Measurements from ENCODE around the gene HBS1L. TPM values are rescaled to one million over a fixed set of nuclear protein-coding genes. Genes with fewer than 3 reads are reported as not detected.

The HBS1L gene
- polyA plus RNA-seq, 1 donor from 2014 or later, result 103 TPM

DNA sequence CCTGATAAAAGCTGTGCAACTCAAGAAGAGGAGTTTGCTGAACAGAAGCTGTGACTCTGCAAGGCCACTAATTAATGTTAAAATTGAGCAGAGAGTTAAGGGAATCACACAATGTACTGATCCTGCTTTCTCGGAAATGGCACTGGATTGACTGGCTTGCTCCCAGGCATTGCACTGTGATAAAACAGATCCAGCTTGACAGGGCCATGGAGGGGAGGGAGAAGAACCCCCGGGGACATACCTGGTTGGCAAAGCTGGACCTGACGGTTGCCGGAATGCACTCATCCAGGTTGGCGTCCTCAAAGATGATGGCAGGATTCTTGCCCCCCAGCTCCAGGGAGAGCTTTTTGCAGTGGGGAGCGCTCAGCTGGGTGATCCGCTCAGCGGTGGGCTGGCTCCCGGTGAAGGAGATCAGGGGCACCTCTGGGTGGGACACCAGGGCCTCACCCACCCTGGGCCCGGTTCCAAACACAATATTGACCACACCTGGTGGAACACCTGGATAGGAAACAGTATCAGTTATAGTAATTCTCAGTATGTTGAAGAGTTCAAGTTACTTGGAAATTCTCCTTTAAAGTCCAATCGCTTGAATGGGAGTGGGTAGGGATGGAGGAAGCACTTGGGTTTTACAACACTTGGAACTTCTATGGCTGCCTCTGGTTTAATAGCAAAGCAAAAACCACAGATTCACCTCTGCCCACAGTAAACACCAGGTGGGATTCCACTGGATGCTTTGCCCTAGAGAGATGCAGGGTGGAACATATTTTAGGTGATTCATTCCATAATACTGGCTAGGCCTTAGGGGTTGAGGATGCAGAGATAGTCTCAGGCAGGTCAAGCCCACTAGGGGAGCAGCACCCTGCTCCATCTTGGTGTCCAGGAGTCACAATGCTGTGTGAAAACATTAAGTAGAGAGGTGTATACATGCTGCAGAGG is 121.8 kb downstream of the HBS1L start:
- no peak overlapping the region for H3K4me3 ChIP-seq (ENCODE audit: low read length)
- no peaks in the 10 kb centered on the region for H3K79me2 ChIP-seq (replicated peaks; ENCODE audit: insufficient read depth, low read length)
- no peaks in the 10 kb centered on the region for H4K20me1 ChIP-seq (ENCODE audit: insufficient read depth)
- no peak overlapping the region for H3K9ac ChIP-seq (ENCODE audit: low read length)
- no peaks in the 10 kb centered on the region for H3K9me2 ChIP-seq (ENCODE audit: insufficient read depth, low read length)
- no peak overlapping the region for H3K27ac ChIP-seq (ENCODE audit: low read length)
- no peaks in the 10 kb centered on the region for H3K36me3 ChIP-seq (ENCODE audit: insufficient read depth, low read length)
- H3K9me3 ChIP-seq (ENCODE audit: low read length), result no peaks in the 10 kb centered on the region
- H2AFZ ChIP-seq (ENCODE audit: low read depth, low read length), result no peak overlapping the region
- H3K4me2 ChIP-seq (ENCODE audit: low read length), result no peak overlapping the region
- H3K27me3 ChIP-seq (ENCODE audit: insufficient read depth, low read depth, low read length), result no peaks in the 10 kb centered on the region
- no peaks in the 10 kb centered on the region for H3F3A ChIP-seq (ENCODE audit: insufficient read depth, low read length, poor library complexity, severe bottlenecking)
- no peak for TF ChIP-seq RAD21 (conservative IDR thresholded peaks at IDR 0.05)
- no peak for TF ChIP-seq POLR2AphosphoS5 (IDR thresholded peaks at IDR 0.05)
- TF ChIP-seq MXI1 (conservative IDR thresholded peaks at IDR 0.05; ENCODE audit: poor library complexity, severe bottlenecking), result no peak
- no peak for TF ChIP-seq TAF1 (IDR thresholded peaks at IDR 0.05; ENCODE audit: low read depth)
- no peak for TF ChIP-seq EZH2 (IDR thresholded peaks at IDR 0.05; ENCODE audit: borderline replicate concordance, insufficient read depth, low read length, poor library complexity, severe bottlenecking)
- TF ChIP-seq, protein P1, sequence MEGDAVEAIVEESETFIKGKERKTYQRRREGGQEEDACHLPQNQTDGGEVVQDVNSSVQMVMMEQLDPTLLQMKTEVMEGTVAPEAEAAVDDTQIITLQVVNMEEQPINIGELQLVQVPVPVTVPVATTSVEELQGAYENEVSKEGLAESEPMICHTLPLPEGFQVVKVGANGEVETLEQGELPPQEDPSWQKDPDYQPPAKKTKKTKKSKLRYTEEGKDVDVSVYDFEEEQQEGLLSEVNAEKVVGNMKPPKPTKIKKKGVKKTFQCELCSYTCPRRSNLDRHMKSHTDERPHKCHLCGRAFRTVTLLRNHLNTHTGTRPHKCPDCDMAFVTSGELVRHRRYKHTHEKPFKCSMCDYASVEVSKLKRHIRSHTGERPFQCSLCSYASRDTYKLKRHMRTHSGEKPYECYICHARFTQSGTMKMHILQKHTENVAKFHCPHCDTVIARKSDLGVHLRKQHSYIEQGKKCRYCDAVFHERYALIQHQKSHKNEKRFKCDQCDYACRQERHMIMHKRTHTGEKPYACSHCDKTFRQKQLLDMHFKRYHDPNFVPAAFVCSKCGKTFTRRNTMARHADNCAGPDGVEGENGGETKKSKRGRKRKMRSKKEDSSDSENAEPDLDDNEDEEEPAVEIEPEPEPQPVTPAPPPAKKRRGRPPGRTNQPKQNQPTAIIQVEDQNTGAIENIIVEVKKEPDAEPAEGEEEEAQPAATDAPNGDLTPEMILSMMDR (IDR thresholded peaks at IDR 0.05; ENCODE audit: poor library complexity, severe bottlenecking), result no peak
- TF ChIP-seq SMC3 (conservative IDR thresholded peaks at IDR 0.05; ENCODE audit: poor library complexity), result no peak
- TF ChIP-seq, protein P2, sequence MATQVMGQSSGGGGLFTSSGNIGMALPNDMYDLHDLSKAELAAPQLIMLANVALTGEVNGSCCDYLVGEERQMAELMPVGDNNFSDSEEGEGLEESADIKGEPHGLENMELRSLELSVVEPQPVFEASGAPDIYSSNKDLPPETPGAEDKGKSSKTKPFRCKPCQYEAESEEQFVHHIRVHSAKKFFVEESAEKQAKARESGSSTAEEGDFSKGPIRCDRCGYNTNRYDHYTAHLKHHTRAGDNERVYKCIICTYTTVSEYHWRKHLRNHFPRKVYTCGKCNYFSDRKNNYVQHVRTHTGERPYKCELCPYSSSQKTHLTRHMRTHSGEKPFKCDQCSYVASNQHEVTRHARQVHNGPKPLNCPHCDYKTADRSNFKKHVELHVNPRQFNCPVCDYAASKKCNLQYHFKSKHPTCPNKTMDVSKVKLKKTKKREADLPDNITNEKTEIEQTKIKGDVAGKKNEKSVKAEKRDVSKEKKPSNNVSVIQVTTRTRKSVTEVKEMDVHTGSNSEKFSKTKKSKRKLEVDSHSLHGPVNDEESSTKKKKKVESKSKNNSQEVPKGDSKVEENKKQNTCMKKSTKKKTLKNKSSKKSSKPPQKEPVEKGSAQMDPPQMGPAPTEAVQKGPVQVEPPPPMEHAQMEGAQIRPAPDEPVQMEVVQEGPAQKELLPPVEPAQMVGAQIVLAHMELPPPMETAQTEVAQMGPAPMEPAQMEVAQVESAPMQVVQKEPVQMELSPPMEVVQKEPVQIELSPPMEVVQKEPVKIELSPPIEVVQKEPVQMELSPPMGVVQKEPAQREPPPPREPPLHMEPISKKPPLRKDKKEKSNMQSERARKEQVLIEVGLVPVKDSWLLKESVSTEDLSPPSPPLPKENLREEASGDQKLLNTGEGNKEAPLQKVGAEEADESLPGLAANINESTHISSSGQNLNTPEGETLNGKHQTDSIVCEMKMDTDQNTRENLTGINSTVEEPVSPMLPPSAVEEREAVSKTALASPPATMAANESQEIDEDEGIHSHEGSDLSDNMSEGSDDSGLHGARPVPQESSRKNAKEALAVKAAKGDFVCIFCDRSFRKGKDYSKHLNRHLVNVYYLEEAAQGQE (IDR thresholded peaks at IDR 0.05; ENCODE audit: borderline replicate concordance), result no peak
- TF ChIP-seq EP300 (conservative IDR thresholded peaks at IDR 0.05; ENCODE audit: poor library complexity, severe bottlenecking), result no peak

- Histone ChIP-seq H3K9me2 (ENCODE audit: insufficient read depth, low read length) (no peaks in the 10 kb centered on the region), H3K4me3 (ENCODE audit: low read length) (no peak overlapping the region), H3K27ac (ENCODE audit: low read length) (no peak overlapping the region), H3K36me3 (ENCODE audit: insufficient read depth, low read length) (no peaks in the 10 kb centered on the region), H4K20me1 (ENCODE audit: insufficient read depth) (no peaks in the 10 kb centered on the region), H3K79me2 (replicated peaks; ENCODE audit: insufficient read depth, low read length) (no peaks in the 10 kb centered on the region), H3F3A (ENCODE audit: insufficient read depth, low read length, poor library complexity, severe bottlenecking) (no peaks in the 10 kb centered on the region), H3K4me2 (ENCODE audit: low read length) (no peak overlapping the region), H3K27me3 (ENCODE audit: insufficient read depth, low read depth, low read length) (no peaks in the 10 kb centered on the region), H3K9me3 (ENCODE audit: low read length) (no peaks in the 10 kb centered on the region), H3K9ac (ENCODE audit: low read length) (no peak overlapping the region), H2AFZ (ENCODE audit: low read depth, low read length) (no peak overlapping the region)
- TF ChIP-seq POLR2AphosphoS5 (IDR thresholded peaks at IDR 0.05) (no peak), MXI1 (conservative IDR thresholded peaks at IDR 0.05; ENCODE audit: poor library complexity, severe bottlenecking) (no peak), TAF1 (IDR thresholded peaks at IDR 0.05; ENCODE audit: low read depth) (no peak)
- TF ChIP-seq, protein P1 (IDR thresholded peaks at IDR 0.05; ENCODE audit: poor library complexity, severe bottlenecking), result no peak
Measured at GRCh38 chr6:134932098-134932497, 122.5 kb downstream of the HBS1L start.
